Progenitor cell of endocrine pancreas (in vitro differentiated cells): ENCODE measurements around the gene NEUROD4. TPM values are rescaled to one million over a fixed set of nuclear protein-coding genes. Genes with fewer than 3 reads are reported as not detected.
A peak's percentile ranks its signal among the peaks of the same experiment; 100 is the strongest.

Experiments used
- DNase-seq: peaks from one replicate; pipeline ENCODE4 v3.0.0; 2021; ENCODE audit warnings: low spot score; ENCODE audit not compliant: unreplicated experiment
- H3K27ac Mint-ChIP-seq: 2 replicates; pipeline ENCODE4 v1.8.0; 2021; ENCODE audit warnings: mild to moderate bottlenecking, moderate library complexity, mixed read lengths
- H3K27me3 Mint-ChIP-seq: 2 replicates; pipeline ENCODE4 v1.8.0; 2021; ENCODE audit warnings: mixed read lengths
- H3K36me3 Mint-ChIP-seq: 2 replicates; pipeline ENCODE4 v1.8.0; 2022; ENCODE audit warnings: mixed read lengths; ENCODE audit not compliant: insufficient read depth
- H3K4me1 Mint-ChIP-seq: 2 replicates; pipeline ENCODE4 v1.8.0; 2021; ENCODE audit warnings: low read depth, mixed read lengths
- H3K4me3 Mint-ChIP-seq: 2 replicates; pipeline ENCODE4 v1.8.0; 2021; ENCODE audit warnings: low read depth, mild to moderate bottlenecking, moderate library complexity, mixed read lengths
- H3K9me3 Mint-ChIP-seq: 2 replicates; pipeline ENCODE4 v1.8.0; 2021; ENCODE audit warnings: low read depth, mixed read lengths
- total RNA-seq: library from RNA; stranded (reverse); gene quantifications from 2 replicates; pipeline ENCODE4 v1.2.1, GENCODE V29; 2021
- TF ChIP-seq, protein P1 (sequence below): fragments of 200-600 bp; sonication (generic); IDR thresholded peaks from one replicate; pipeline ENCODE4 v1.5.0; 2021; ENCODE audit warnings: antibody characterized with exemption, mild to moderate bottlenecking; ENCODE audit not compliant: unreplicated experiment

The NEUROD4 gene
- total RNA-seq, 1 donor from 2014 or later = not detected

DNA sequence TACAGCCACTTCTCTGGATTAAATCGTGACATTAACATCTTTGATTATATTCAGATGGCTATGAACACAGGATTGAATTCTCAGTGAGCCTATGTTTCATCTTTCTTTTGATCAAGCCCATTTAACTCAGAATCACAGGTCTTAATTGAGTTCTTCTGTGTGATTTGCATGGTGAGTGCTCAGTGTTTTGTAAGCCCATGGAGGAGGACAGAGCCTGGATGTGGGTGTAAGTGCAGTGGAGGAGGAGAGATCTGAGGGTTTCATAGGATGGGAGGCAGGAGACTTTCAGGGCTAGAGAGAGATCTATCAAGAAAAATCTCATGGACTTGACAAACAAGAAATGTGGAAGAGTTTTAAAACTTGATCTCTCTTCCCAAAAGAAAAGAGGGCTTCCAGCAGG lies 29.9 kb upstream of the NEUROD4 start:
- DNase-seq = no peak
- no peak overlapping the region for H3K27ac Mint-ChIP-seq
- no peaks in the 10 kb centered on the region for H3K9me3 Mint-ChIP-seq
- H3K27me3 Mint-ChIP-seq = peaks cover 8% of the 10 kb centered on the region
- no peak overlapping the region for H3K4me3 Mint-ChIP-seq
- no peaks in the 10 kb centered on the region for H3K4me1 Mint-ChIP-seq
- H3K36me3 Mint-ChIP-seq = no peaks in the 10 kb centered on the region
- TF ChIP-seq, protein P1, sequence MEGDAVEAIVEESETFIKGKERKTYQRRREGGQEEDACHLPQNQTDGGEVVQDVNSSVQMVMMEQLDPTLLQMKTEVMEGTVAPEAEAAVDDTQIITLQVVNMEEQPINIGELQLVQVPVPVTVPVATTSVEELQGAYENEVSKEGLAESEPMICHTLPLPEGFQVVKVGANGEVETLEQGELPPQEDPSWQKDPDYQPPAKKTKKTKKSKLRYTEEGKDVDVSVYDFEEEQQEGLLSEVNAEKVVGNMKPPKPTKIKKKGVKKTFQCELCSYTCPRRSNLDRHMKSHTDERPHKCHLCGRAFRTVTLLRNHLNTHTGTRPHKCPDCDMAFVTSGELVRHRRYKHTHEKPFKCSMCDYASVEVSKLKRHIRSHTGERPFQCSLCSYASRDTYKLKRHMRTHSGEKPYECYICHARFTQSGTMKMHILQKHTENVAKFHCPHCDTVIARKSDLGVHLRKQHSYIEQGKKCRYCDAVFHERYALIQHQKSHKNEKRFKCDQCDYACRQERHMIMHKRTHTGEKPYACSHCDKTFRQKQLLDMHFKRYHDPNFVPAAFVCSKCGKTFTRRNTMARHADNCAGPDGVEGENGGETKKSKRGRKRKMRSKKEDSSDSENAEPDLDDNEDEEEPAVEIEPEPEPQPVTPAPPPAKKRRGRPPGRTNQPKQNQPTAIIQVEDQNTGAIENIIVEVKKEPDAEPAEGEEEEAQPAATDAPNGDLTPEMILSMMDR = no peak

DNA sequence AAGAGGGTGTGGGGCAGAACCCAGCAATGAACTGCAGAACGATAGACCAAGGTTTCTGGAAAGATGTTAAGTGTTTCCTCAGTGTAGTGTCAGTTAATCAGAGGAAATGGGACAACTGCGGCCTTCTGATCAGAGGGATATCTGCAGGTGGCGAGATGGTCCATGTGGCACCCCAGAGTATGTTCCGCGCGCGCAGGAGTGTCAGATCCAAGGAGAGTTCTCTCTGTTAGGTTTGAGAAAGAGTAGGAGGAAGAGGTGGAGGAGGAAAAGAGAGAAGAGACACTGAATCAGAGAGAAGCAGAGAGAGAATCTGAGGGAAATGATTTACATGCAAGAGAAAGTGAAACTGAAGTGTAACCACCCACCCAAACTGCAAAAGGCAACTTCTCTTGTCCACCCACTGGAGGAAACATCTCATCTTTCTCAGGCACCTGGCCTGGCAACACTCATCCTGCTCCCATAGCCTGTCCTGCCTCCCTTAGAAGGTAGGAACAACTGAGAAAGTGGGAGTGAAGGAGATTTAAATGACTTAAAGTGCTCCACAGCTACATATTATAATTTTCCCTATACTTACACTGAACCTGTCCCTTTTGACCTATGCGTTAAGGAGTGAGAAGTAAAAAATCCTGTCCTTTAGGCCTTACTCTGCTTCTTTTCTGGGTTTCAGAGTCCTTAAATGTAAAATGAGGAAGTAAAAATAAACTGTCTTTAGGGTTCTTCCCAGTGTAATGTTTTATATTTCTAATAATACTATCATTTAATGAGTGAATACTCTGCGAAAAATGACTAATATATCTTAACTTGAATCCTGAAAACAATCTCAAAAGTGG lies 28.4 kb upstream of the NEUROD4 start:
- no peaks in the 10 kb centered on the region for H3K36me3 Mint-ChIP-seq
- DNase-seq = no peak
- H3K4me1 Mint-ChIP-seq = no peaks in the 10 kb centered on the region
- H3K4me3 Mint-ChIP-seq = no peak overlapping the region
- TF ChIP-seq, protein P1 = no peak
- H3K9me3 Mint-ChIP-seq = no peaks in the 10 kb centered on the region
- no peak overlapping the region for H3K27ac Mint-ChIP-seq
- H3K27me3 Mint-ChIP-seq = peaks cover 4% of the 10 kb centered on the region

DNA sequence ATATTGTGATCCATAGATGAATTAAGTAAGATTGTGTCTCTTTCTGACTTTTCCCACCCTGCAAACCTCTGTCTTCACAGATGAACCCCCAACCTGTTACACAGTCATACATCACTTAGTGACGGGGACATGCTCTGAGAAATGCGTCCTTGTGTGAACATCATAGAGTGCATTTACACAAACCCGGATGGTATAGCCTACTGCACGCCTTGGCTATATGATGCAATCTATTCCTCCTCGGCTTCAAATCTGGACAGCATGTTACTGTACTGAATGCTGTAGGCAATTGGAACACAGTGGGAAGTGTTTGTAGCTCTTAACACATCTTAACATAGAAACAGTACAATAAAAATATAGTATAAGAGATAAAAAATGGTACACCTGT lies 27.8 kb upstream of the NEUROD4 start:
- TF ChIP-seq, protein P1 = no peak
- Mint-ChIP-seq H3K9me3 (no peaks in the 10 kb centered on the region), H3K27ac (no peak overlapping the region), H3K36me3 (no peaks in the 10 kb centered on the region), H3K4me3 (no peak overlapping the region), H3K4me1 (no peaks in the 10 kb centered on the region), H3K27me3 (peaks cover 6% of the 10 kb centered on the region)
- DNase-seq = no peak

DNA sequence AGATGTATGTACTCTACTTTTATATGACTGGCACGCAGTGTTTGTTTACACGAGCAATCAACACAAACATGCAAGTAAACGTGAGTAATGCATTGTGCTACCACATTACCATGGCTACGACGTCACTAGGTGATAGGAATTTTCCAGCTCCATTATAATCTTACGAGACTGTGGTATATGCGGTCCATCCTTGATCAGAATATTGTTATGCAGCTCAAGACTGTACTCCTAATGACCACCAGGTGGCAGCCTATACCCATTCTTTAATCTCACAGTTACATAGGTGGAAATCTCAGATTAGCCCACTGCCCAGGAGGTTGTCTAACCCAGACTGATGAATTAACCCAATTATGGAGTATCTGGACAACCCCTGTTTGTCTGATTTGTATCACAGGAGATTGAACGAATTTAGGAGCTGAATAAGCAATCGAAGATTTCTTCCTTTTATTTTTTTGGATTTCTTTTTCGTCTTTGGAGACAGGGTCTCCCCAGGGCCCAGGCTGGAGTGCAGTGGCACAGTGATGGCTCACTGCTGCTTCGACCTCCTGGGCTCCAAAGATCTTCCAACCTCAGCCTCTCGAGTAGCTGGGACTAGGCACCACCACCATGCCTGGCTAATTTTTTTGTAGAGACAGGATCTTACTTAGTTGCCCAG lies 26.5 kb upstream of the NEUROD4 start:
- H3K9me3 Mint-ChIP-seq = no peaks in the 10 kb centered on the region
- peak; percentile 15 for DNase-seq
- no peaks in the 10 kb centered on the region for H3K36me3 Mint-ChIP-seq
- H3K4me3 Mint-ChIP-seq = no peak overlapping the region
- H3K4me1 Mint-ChIP-seq = no peaks in the 10 kb centered on the region
- TF ChIP-seq, protein P1 = peak; percentile 89
- no peak overlapping the region for H3K27ac Mint-ChIP-seq
- peaks cover 11% of the 10 kb centered on the region for H3K27me3 Mint-ChIP-seq

DNA sequence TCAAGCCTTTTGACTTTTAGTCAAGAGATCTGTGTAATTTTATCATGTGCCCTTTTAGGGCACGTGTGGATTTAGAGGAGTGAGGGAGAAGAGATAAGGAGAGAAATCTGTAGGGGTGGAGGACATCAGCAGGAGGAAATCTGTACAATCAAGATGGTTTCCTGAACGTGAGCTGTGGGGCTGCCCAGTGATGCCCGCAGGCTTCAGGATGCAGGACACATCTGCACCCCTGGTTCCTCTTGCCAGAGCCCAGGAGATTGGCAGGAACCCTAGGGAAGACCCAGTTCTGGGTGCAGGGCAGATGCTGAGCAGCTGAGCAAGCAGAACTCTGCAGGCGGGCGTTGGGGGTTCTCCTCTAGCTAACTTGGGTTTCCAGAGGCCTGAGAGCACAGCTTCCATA lies 23.6 kb upstream of the NEUROD4 start:
- H3K4me3 Mint-ChIP-seq = no peak overlapping the region
- TF ChIP-seq, protein P1 = no peak
- no peak overlapping the region for H3K27ac Mint-ChIP-seq
- no peaks in the 10 kb centered on the region for H3K9me3 Mint-ChIP-seq
- no peaks in the 10 kb centered on the region for H3K4me1 Mint-ChIP-seq
- no peaks in the 10 kb centered on the region for H3K36me3 Mint-ChIP-seq
- H3K27me3 Mint-ChIP-seq = peaks cover 10% of the 10 kb centered on the region
- DNase-seq = no peak
